K562 (cell line): ENCODE data around the gene PARD3. TPM values are rescaled to one million over a fixed set of nuclear protein-coding genes. Genes with fewer than 3 reads are reported as not detected.

Experiments
- ATAC-seq: fragments of 200-7000 bp; cut with Tn5 transposase; 3 replicates; pipeline ENCODE4 v1.9.1; 2020; ENCODE audit warnings: moderate library complexity
- BruUV-seq: library from RNA; stranded (reverse); fragments of 400-500 nt; replicated peaks from 2 replicates; lab custom pipeline; 2021; lab: Mats Ljungman, UMichigan
- CTCF ChIA-PET: fragments of 300-600 bp; formaldehyde crosslinking; extraction: SDS; loops from one replicate; lab custom pipeline; 2021; ENCODE audit warnings: low intra/inter-chr PET ratio; lab: Yijun Ruan, JAX
- POLR2A ChIA-PET: fragments of 300-600, 350-650 bp; sonication (Branson Sonifier 250); formaldehyde crosslinking; extraction: SDS; loops from one replicate; lab custom pipeline; 2021; ENCODE audit warnings: antibody characterized with exemption, inconsistent platforms; lab: Yijun Ruan, JAX
- DNase-seq, 4 experiments: peaks; one replicate each; pipeline versions ENCODE4 v3.0.0 to v3.0.0-alpha.2; 2011 to 2018; ENCODE audit warnings: low spot score in 3 of 4, mixed read lengths in 3 of 4; ENCODE audit errors: extremely low read depth in 1 of 4
- FAIRE-seq: peaks from 2 replicates; lab custom pipeline; 2011; peaks lifted over from hg19 to GRCh38; lab: Jason Lieb, UNC
- H2AFZ ChIP-seq: 2 replicates; pipeline ENCODE4 v1.6.0; 2011; ENCODE audit warnings: low read depth, low read length, control low read depth, inconsistent platforms
- H3K27ac ChIP-seq: fragments of 200-600 bp; 3 replicates; pipeline ENCODE4 v1.8.0; 2011; ENCODE audit warnings: low read depth, mild to moderate bottlenecking, control low read depth, inconsistent platforms, low read length, moderate library complexity, mixed read lengths; ENCODE audit errors: extremely low read depth
- H3K27me3 ChIP-seq, 2 experiments: fragments of 300-600 bp in 1 of 2; 2 replicates in 1 of 2; 3 replicates in 1 of 2; pipeline versions ENCODE4 v1.6.0 to v1.8.0; 2011; ENCODE audit warnings: inconsistent platforms in 2 of 2, low read length in 2 of 2, mild to moderate bottlenecking in 1 of 2, mixed read lengths in 1 of 2, moderate library complexity in 1 of 2; ENCODE audit not compliant: control insufficient read depth in 2 of 2, insufficient read depth in 2 of 2
- H3K36me3 ChIP-seq: fragments of 300-600 bp; 3 replicates; pipeline ENCODE4 v1.8.0; 2011; ENCODE audit warnings: mild to moderate bottlenecking, low read length, inconsistent platforms; ENCODE audit not compliant: control insufficient read depth, insufficient read depth
- H3K4me1 ChIP-seq, 2 experiments: fragments of 200-600 bp in 1 of 2; replicated peaks in 1 of 2; 2 replicates in 1 of 2; 3 replicates in 1 of 2; pipeline versions ENCODE4 v1.5.1 to v1.8.0; 2011; ENCODE audit warnings: inconsistent platforms in 2 of 2, low read length in 2 of 2, mild to moderate bottlenecking in 1 of 2, mixed read lengths in 1 of 2, moderate library complexity in 1 of 2; ENCODE audit not compliant: control insufficient read depth in 2 of 2, insufficient read depth in 2 of 2
- H3K4me2 ChIP-seq: 2 replicates; pipeline ENCODE4 v1.6.1; 2011; ENCODE audit warnings: low read length, control low read depth, inconsistent platforms, mixed read lengths; ENCODE audit not compliant: insufficient read depth
- H3K4me3 ChIP-seq: fragments of 200-600 bp; sonication (generic), shearing (Covaris generic); 2 replicates; pipeline ENCODE4 v1.5.1; 2016; ENCODE audit warnings: control low read depth, inconsistent platforms
- H3K79me2 ChIP-seq: fragments of 200-600 bp; 3 replicates; pipeline ENCODE4 v1.8.0; 2011; ENCODE audit warnings: low read length, inconsistent platforms; ENCODE audit not compliant: control insufficient read depth, insufficient read depth
- H3K9ac ChIP-seq, 2 experiments: 2 replicates each; pipeline versions ENCODE4 v1.6.0 to v1.6.1; 2011; ENCODE audit warnings: low read depth in 2 of 2, low read length in 2 of 2, control low read depth in 1 of 2, inconsistent platforms in 1 of 2, mild to moderate bottlenecking in 1 of 2, mixed read lengths in 1 of 2; ENCODE audit not compliant: insufficient read depth in 1 of 2
- H3K9me1 ChIP-seq: one replicate; pipeline ENCODE4 v1.6.0; 2011; ENCODE audit warnings: inconsistent platforms, mild to moderate bottlenecking, low read length, moderate library complexity; ENCODE audit not compliant: control insufficient read depth, insufficient read depth
- H3K9me3 ChIP-seq: replicated peaks from 2 replicates; pipeline ENCODE4 v1.5.1; 2011; ENCODE audit warnings: low read depth, low read length, inconsistent platforms; ENCODE audit not compliant: control insufficient read depth, insufficient read depth
- H4K20me1 ChIP-seq: replicated peaks from 2 replicates; pipeline ENCODE4 v1.6.1; 2011; ENCODE audit warnings: low read length, inconsistent platforms, mixed read lengths; ENCODE audit not compliant: control insufficient read depth, insufficient read depth
- CHD1 ChIP-seq: fragments of 200-600 bp; sonication (generic); IDR thresholded peaks from one replicate; pipeline ENCODE4 v1.6.1; 2012; ENCODE audit warnings: mild to moderate bottlenecking, moderate library complexity, low read length, inconsistent platforms
- CHD4 ChIP-seq: fragments of 200-600 bp; sonication (generic); IDR thresholded peaks from 3 replicates; pipeline ENCODE4 v1.6.1; 2012; ENCODE audit warnings: low read depth, mild to moderate bottlenecking, mixed read lengths, low read length, inconsistent platforms; ENCODE audit not compliant: insufficient read depth, insufficient replicate concordance, poor library complexity, severe bottlenecking
- ETV1 ChIP-seq: fragments of 450-650 bp; conservative IDR thresholded peaks from 2 replicates; pipeline ENCODE4 v1.6.1; 2016; ENCODE audit warnings: missing genetic modification characterization, control low read depth, low read depth, missing compliant biosample characterization
- FIP1L1 ChIP-seq: fragments of 200-400 bp; formaldehyde crosslinking; IDR thresholded peaks from 2 replicates; pipeline ENCODE4 v1.6.1; 2018; ENCODE audit warnings: mild to moderate bottlenecking, low read depth, low read length; ENCODE audit not compliant: poor library complexity, severe bottlenecking
- FOSL1 ChIP-seq: fragments of 200-800 bp; sonication (Bioruptor generic); conservative IDR thresholded peaks from 2 replicates; pipeline ENCODE4 v1.6.1; 2016; ENCODE audit warnings: missing genetic modification characterization, missing compliant biosample characterization
- JUN ChIP-seq, 2 experiments: sonication (generic) in 1 of 2; formaldehyde crosslinking in 1 of 2; IDR thresholded peaks; 2 replicates each; pipeline versions ENCODE4 v1.6.1 to v1.8.0; 2012 to 2022; ENCODE audit warnings: borderline replicate concordance in 2 of 2, mild to moderate bottlenecking in 2 of 2, improper control_type of control experiment in 1 of 2, low read depth in 1 of 2, low read length in 1 of 2, missing genetic modification reagents in 1 of 2
- KAT2B ChIP-seq: IDR thresholded peaks from one replicate; pipeline ENCODE4 v1.6.1; 2012; ENCODE audit warnings: low read depth, mild to moderate bottlenecking, control low read depth, inconsistent platforms, low read length, moderate library complexity
- KLF16 ChIP-seq: IDR thresholded peaks from 2 replicates; pipeline ENCODE4 v1.6.1; 2016; ENCODE audit warnings: antibody characterized with exemption
- MAFF ChIP-seq: IDR thresholded peaks from 2 replicates; pipeline ENCODE4 v1.6.1; 2012; ENCODE audit warnings: low read length, improper control_type of control experiment
- POLR2B ChIP-seq: fragments of 450-650 bp; IDR thresholded peaks from 2 replicates; pipeline ENCODE4 v1.6.1; 2018; ENCODE audit warnings: low read depth; ENCODE audit not compliant: partially characterized antibody
- SIRT6 ChIP-seq: IDR thresholded peaks from one replicate; pipeline ENCODE4 v1.6.1; 2012; ENCODE audit warnings: low read depth, mild to moderate bottlenecking, control low read depth, inconsistent platforms, low read length, moderate library complexity
- ZC3H11A ChIP-seq: IDR thresholded peaks from 2 replicates; pipeline ENCODE4 v1.6.1; 2012; ENCODE audit warnings: low read depth, low read length, improper control_type of control experiment
- ZFP36 ChIP-seq: fragments of 150-350 bp; IDR thresholded peaks from 2 replicates; pipeline ENCODE4 v1.6.1; 2018; ENCODE audit warnings: low read length, low read depth; ENCODE audit not compliant: partially characterized antibody
- ZNF23 ChIP-seq: fragments of 250-450 bp; sonication (Bioruptor Pico); IDR thresholded peaks from 2 replicates; pipeline ENCODE4 v1.4.0; 2020; ENCODE audit warnings: mild to moderate bottlenecking
- WGBS: fragments of 100-300 bp; shearing (Covaris generic); methylation state at CpG from one replicate; pipeline ENCODE4 v1.1.6; 2016; ENCODE audit warnings: low coverage, mixed read lengths; ENCODE audit not compliant: insufficient coverage; ENCODE audit errors: missing lambda C conversion rate; 5-methylcytosine and 5-hydroxymethylcytosine counted together
- in situ Hi-C: fragments of 300-500 bp; cut with MboI; formaldehyde crosslinking; loops from 4 replicates; pipeline ENCODE4 v1.15.0; 2018; ENCODE audit warnings: inconsistent platforms, mixed read lengths
- intact Hi-C: fragments of 100-400 bp; cut with micrococcal nuclease; formaldehyde crosslinking; loops from 2 replicates; pipeline ENCODE4 v1.14.2; 2022
- polyA plus RNA-seq, 8 experiments: library from polyadenylated mRNA; depleted of rRNA in 4 of 8; stranded (reverse) in 5 of 8; unstranded in 3 of 8; fragments of >200 nt; fragmentation: Nextera tagmentation in 2 of 8; fragmentation: Illumina TruSeq in 1 of 8; extraction: Ambion mirVana in 2 of 8; extraction: Trizol in 1 of 8; gene quantifications; 2 replicates each; pipeline versions ENCODE4 v1.2.1 to v1.2.3, GENCODE V29; 2011 to 2014; ENCODE audit warnings: inconsistent platforms in 1 of 8, missing spikeins in 1 of 8
- total RNA-seq, 7 experiments: library from RNA; depleted of rRNA in 6 of 7; stranded (reverse); fragments of >200 nt in 6 of 7; fragmentation: Illumina TruSeq in 2 of 7; extraction: Trizol in 2 of 7; gene quantifications; 2 replicates each; pipeline versions ENCODE4 v1.2.1 to v1.2.3, GENCODE V29; 2011 to 2021; ENCODE audit warnings: low replicate concordance in 1 of 7
- TF ChIP-seq, protein P1 (sequence below): fragments of 250-450 bp; sonication (Bioruptor Pico); IDR thresholded peaks from 2 replicates; pipeline ENCODE4 v1.4.0; 2020; ENCODE audit warnings: mild to moderate bottlenecking

PARD3 gene
- total and polyA plus RNA-seq, 9 of the 15 experiments (the other 6 are each of a cell fraction or from before 2014, with no cell fraction given), result 2.7 to 11.7 (median 7.7) TPM

DNA sequence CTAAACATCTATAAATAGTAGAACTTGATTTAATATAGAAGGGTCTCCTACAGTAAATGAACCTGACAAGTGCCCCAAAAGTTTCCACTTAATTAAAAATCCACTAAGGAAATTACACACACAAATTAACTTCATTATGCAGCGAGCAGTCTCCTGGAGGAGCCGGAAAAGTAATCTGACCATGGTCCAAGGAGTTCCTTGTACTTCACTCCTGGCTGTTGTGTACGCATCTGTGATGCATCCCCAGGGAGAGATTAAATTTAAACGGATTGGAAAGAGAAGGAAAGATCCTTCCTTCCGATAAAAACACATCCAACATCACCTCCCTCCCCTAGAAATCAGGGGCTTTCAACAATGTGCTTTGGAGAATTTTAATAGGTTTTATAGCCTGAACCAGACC, 85.5 kb downstream of the PARD3 start:
- Histone ChIP-seq H3K9ac (no peak overlapping the region), H3K4me1 (no peaks in the 10 kb centered on the region), H3K36me3 (no peaks in the 10 kb centered on the region), H3K79me2 (no peaks in the 10 kb centered on the region), H3K4me2 (no peak overlapping the region), H3K4me3 (no peak overlapping the region), H4K20me1 (0 out of 2 replicates have a peak, but pooled peaks cover 5% of the 10 kb centered on the region), H3K27me3 (no peaks in the 10 kb centered on the region), H3K9me3 (no peaks in the 10 kb centered on the region), H3K27ac (no peak overlapping the region), H3K9me1 (peaks cover 2% of the 10 kb centered on the region), H2AFZ (no peak overlapping the region)
- intact Hi-C loops, result loop anchor here (10.0 kb wide), 1 partner anchor 65 kb away; no protein-coding TSS in a partner anchor
- no TSS peak for BruUV-seq
- TF ChIP-seq CHD4, result no peak
- no peak for TF ChIP-seq ETV1
- no peak for TF ChIP-seq ZFP36
- no peak for TF ChIP-seq MAFF
- POLR2A ChIA-PET, result no interaction called here
- CTCF ChIA-PET, result no interaction called here
- ATAC-seq, result no peak
- FAIRE-seq, result no peak
- in situ Hi-C loops, result no loop called here
- no peak for DNase-seq
- WGBS, result 32% methylated on average over 5 of the region's 5 CpGs

GRCh38 chr10:34728361-34728760, 86.7 kb downstream of the PARD3 start:
- H3K27ac ChIP-seq, result no peak overlapping the region
- 0 out of 2 replicates have a peak, but pooled peaks cover 8% of the 10 kb centered on the region for H4K20me1 ChIP-seq
- H3K9me1 ChIP-seq, result peaks cover 2% of the 10 kb centered on the region
- intact Hi-C loops, result no loop called here
- ChIA-PET POLR2A (no interaction called here), CTCF (no interaction called here)
- BruUV-seq, result no TSS peak
- H3K36me3 ChIP-seq, result no peaks in the 10 kb centered on the region
- no peak overlapping the region for H2AFZ ChIP-seq
- no peak overlapping the region for H3K9ac ChIP-seq
- H3K27me3 ChIP-seq, result no peaks in the 10 kb centered on the region
- FAIRE-seq (no peak), ATAC-seq (no peak), DNase-seq (no peak)
- in situ Hi-C loops, result no loop called here
- H3K4me1 ChIP-seq, result no peaks in the 10 kb centered on the region
- H3K79me2 ChIP-seq, result no peaks in the 10 kb centered on the region
- WGBS, result 19% methylated on average over 1 of the region's 1 CpG
- no peaks in the 10 kb centered on the region for H3K9me3 ChIP-seq
- no peak overlapping the region for H3K4me3 ChIP-seq
- no peak overlapping the region for H3K4me2 ChIP-seq
- TF ChIP-seq SIRT6 (no peak), FIP1L1 (no peak), CHD1 (no peak), JUN (IDR thresholded peaks at IDR 0.05; ENCODE audit: borderline replicate concordance, low read depth, low read length) (no peak), JUN (CRISPR knock-in tag; IDR thresholded peaks at IDR 0.05; ENCODE audit: borderline replicate concordance) (no peak), FOSL1 (tag) (no peak), KLF16 (no peak), ZC3H11A (no peak), ZNF23 (CRISPR knock-in tag) (no peak), KAT2B (no peak), POLR2B (no peak)
- TF ChIP-seq, protein P1, sequence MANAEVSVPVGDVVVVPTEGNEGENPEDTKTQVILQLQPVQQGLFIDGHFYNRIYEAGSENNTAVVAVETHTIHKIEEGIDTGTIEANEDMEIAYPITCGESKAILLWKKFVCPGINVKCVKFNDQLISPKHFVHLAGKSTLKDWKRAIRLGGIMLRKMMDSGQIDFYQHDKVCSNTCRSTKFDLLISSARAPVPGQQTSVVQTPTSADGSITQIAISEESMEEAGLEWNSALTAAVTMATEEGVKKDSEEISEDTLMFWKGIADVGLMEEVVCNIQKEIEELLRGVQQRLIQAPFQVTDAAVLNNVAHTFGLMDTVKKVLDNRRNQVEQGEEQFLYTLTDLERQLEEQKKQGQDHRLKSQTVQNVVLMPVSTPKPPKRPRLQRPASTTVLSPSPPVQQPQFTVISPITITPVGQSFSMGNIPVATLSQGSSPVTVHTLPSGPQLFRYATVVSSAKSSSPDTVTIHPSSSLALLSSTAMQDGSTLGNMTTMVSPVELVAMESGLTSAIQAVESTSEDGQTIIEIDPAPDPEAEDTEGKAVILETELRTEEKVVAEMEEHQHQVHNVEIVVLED (CRISPR knock-in tag), result no peak
